Vagina (tissue), 2 donors: Measurements from ENCODE around the gene MAP1LC3B2. TPM values are rescaled to one million over a fixed set of nuclear protein-coding genes. Genes with fewer than 3 reads are reported as not detected.
A peak's percentile ranks its signal among the peaks of the same experiment; 100 is the strongest.

Experiments used
- DNase-seq, 2 donors: peaks; one replicate each; pipeline ENCODE4 v3.0.0-alpha.2; 2017; ENCODE audit errors: extremely low spot score in 2 of 2
- H3K27ac ChIP-seq: fragments of 200-600 bp; sonication (generic); one replicate; pipeline ENCODE4 v1.5.1; 2019
- H3K27me3 ChIP-seq: fragments of 200-600 bp; sonication (generic); one replicate; pipeline ENCODE4 v1.5.1; 2019
- H3K36me3 ChIP-seq, 2 donors: fragments of 200-600 bp; sonication (generic); one replicate each; pipeline ENCODE4 v1.5.1; 2017 to 2019
- H3K4me1 ChIP-seq: fragments of 200-600 bp; sonication (generic); one replicate; pipeline ENCODE4 v1.5.1; 2019
- H3K4me3 ChIP-seq, 2 donors: fragments of 200-600 bp; sonication (generic); 1 replicate in 1 of 2; 2 replicates in 1 of 2; pipeline ENCODE4 v1.5.1; 2016 to 2019
- H3K9me3 ChIP-seq: fragments of 200-600 bp; sonication (generic); one replicate; pipeline ENCODE4 v1.5.1; 2019
- POLR2A ChIP-seq, 2 donors: fragments of 450-650 bp; IDR thresholded peaks; one replicate each; pipeline ENCODE4 v1.6.1; 2017; ENCODE audit warnings: antibody characterized with exemption in 2 of 2, mild to moderate bottlenecking in 2 of 2, moderate library complexity in 2 of 2
- POLR2AphosphoS5 ChIP-seq, 2 donors: sonication (generic); formaldehyde crosslinking; IDR thresholded peaks; one replicate each; pipeline ENCODE4 v1.9.0; 2017; ENCODE audit warnings: antibody characterized with exemption in 2 of 2, mild to moderate bottlenecking in 2 of 2, low read depth in 1 of 2; ENCODE audit not compliant: insufficient read depth in 1 of 2
- intact Hi-C: fragments of 100-400 bp; cut with DNase I; formaldehyde crosslinking; loops from one replicate; pipeline ENCODE4 v1.15.1; 2023
- total RNA-seq: library from RNA; depleted of rRNA; stranded (reverse); fragments of >200 nt; gene quantifications from one replicate; pipeline ENCODE4 v1.2.3, GENCODE V29; 2016
- TF ChIP-seq, protein P1 (sequence below), 3 experiments: fragments of 450-650 bp in 2 of 3; fragments of 200-600 bp in 1 of 3; sonication (generic) in 1 of 3; IDR thresholded peaks; one replicate each; pipeline ENCODE4 v1.5.1; 2017 to 2019; ENCODE audit warnings: antibody characterized with exemption in 3 of 3, mild to moderate bottlenecking in 2 of 3, moderate library complexity in 2 of 3

MAP1LC3B2 gene
- total RNA-seq, 1 donor from 2014 or later: not detected

DNA sequence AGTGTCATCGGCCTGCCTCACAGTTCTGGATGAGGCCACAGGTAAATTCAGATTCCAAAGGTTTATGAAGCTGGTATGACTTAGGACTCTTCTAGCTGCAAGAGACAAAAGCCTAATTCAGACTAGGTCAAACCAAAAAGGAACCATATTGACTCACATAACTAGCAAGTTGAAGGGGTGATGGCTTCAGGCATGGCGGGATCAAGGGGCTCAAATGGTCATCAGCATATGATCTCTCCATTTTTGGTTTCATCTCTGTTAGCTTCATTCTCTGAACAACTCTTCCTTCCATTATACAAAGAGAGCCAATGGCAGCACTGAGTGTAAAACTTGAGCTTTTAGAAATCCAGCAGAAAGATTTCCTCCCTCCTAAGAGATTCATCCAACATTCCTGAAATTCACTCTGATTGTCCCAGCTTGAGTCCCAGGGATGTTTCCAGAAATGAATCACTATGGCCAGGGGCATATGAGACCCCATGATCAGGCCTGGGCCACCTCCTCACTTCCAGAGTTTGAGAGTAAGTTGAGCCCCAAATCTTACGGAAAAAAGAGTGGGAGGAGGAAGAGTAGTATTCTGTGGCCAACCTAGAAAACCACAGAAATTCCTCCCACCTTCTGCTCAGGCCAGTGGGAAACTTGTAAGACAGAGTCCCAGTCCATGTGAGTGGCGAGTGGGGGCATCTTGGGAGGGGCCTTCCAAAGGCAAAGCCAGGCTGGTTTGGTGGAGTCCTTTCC lies 2.0 kb upstream of the MAP1LC3B2 start:
- H3K4me3 ChIP-seq: no peak overlapping the region

DNA sequence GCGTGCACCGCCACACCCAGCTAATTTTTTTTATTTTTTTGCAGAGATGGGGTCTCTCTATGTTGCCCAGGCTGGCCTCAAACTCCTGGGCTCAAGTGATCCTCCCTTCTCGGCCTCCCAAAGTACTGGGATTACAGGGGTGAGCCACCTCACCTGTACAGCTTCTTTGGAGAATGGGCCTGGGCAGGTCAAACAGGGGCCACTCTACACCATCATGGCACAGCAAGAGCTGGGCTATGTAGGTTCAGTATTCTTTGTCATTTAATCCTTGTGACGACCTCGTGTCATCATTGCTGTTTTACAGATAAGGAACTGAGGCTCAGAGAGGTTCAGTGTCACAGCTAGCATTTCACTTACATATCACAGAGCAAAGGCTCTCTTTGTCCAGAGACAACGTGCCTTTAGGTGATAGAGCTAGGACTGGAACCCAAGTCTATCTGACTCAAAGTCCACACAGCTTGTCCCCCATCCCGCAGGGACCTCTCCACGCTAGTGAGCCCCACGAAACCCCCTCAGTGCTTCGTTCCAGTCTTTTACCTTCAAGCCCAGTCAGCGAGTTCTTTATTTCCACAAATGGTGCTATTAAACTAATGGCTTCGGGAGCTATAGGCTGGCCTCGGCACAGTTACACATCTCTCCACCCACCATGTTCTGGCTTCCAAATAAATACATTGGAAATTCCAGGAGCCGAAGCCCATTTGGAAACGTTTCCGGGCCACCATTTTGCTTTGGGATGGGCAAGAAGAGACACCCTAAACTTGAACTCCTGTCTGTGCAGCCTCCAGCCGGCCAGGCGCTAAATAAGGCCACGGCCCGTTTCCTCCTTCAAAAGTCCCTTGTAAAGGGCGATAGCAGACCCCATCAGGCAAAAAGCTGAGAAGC lies 660 bp upstream of the MAP1LC3B2 start:
- peak in 1 of 2 donors; percentile 76 for DNase-seq
- Histone ChIP-seq H3K4me1 (peaks cover 15% of the 10 kb centered on the region), H3K9me3 (no peaks in the 10 kb centered on the region), H3K27ac (peak overlapping the region; percentile 72), H3K36me3 (no peaks in the 10 kb centered on the region), H3K27me3 (no peaks in the 10 kb centered on the region), H3K4me3 (no peak overlapping the region)
- intact Hi-C loops: no loop called here
- TF ChIP-seq POLR2A (IDR thresholded peaks at IDR 0.05): no peak
- TF ChIP-seq, protein P1, sequence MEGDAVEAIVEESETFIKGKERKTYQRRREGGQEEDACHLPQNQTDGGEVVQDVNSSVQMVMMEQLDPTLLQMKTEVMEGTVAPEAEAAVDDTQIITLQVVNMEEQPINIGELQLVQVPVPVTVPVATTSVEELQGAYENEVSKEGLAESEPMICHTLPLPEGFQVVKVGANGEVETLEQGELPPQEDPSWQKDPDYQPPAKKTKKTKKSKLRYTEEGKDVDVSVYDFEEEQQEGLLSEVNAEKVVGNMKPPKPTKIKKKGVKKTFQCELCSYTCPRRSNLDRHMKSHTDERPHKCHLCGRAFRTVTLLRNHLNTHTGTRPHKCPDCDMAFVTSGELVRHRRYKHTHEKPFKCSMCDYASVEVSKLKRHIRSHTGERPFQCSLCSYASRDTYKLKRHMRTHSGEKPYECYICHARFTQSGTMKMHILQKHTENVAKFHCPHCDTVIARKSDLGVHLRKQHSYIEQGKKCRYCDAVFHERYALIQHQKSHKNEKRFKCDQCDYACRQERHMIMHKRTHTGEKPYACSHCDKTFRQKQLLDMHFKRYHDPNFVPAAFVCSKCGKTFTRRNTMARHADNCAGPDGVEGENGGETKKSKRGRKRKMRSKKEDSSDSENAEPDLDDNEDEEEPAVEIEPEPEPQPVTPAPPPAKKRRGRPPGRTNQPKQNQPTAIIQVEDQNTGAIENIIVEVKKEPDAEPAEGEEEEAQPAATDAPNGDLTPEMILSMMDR (IDR thresholded peaks at IDR 0.05): no peak

More for the DNA sequence above, 2.0 kb upstream of the MAP1LC3B2 start:
- H3K36me3 ChIP-seq: no peaks in the 10 kb centered on the region
- no peaks in the 10 kb centered on the region for H3K27me3 ChIP-seq
- H3K4me1 ChIP-seq: peaks cover 15% of the 10 kb centered on the region
- DNase-seq: no peak
- intact Hi-C loops: no loop called here
- TF ChIP-seq, protein P1 (IDR thresholded peaks at IDR 0.05): no peak
- TF ChIP-seq POLR2A (IDR thresholded peaks at IDR 0.05) (no peak), POLR2AphosphoS5 (IDR thresholded peaks at IDR 0.05; ENCODE audit: insufficient read depth in 1 of 2, low read depth in 1 of 2) (no peak)
- no peak overlapping the region for H3K27ac ChIP-seq
- H3K9me3 ChIP-seq: no peaks in the 10 kb centered on the region

DNA sequence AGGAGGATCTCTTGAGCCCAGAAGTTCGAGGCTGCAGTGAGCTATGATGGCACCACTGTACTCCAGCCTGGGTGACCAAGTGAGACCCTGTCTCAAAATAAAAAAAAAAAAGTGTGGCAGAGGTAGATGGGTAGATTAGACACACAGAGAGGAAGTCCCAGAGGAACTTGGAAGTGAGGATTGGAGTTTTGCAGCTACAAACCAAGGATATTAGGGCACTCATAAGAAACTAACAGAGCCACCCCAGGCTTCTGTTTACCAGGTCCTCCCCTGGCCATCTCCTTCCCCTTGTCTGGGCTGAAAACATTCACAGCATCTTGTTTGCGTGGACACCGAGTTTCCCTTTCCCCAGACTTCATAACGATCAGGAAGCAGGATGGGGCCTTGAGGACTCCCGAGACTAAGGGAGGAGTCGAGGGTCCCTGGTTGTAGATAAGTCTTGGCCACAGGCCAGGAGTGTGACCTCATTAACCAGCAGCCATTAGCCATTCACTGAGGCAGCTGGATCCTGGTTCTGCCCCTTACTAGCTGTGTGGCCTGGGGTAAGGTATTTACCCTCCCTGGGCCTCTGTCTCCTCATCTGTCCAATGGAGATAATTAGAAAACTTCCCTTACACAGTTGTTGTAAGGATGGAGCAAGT lies 2.1 kb downstream of the MAP1LC3B2 start:
- H3K27me3 ChIP-seq: no peaks in the 10 kb centered on the region
- H3K9me3 ChIP-seq: no peaks in the 10 kb centered on the region
- no peaks in the 10 kb centered on the region for H3K36me3 ChIP-seq
- no peak overlapping the region for H3K27ac ChIP-seq
- TF ChIP-seq POLR2A (IDR thresholded peaks at IDR 0.05) (no peak), POLR2AphosphoS5 (IDR thresholded peaks at IDR 0.05; ENCODE audit: insufficient read depth in 1 of 2, low read depth in 1 of 2) (no peak)
- TF ChIP-seq, protein P1 (IDR thresholded peaks at IDR 0.05): no peak
- DNase-seq: no peak
- H3K4me3 ChIP-seq: no peak overlapping the region
- intact Hi-C loops: loop anchor here (5.0 kb wide), 1 partner anchor 629 kb away; no protein-coding TSS in a partner anchor
- H3K4me1 ChIP-seq: peaks cover 26% of the 10 kb centered on the region

DNA sequence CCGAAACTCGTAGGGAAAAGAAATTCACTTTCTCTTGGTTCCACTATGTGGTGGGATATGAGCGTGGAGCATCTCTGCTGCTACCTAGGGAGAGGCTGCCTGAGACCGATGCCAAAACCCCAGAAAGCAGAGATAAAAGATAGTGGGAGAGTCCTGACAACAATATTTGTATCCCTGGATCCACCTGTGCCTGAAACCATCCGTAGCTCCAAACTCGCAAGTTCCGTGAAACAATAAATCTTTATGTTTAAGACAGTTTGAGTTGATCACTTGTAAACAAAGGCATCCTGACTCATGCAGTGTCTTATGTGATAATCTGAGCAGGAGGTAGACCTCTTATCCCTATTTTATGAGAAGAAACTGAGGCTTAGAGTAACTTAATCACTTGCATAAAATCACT lies 2.9 kb downstream of the MAP1LC3B2 start:
- no peaks in the 10 kb centered on the region for H3K9me3 ChIP-seq
- H3K36me3 ChIP-seq: no peaks in the 10 kb centered on the region
- no peak for TF ChIP-seq POLR2AphosphoS5 (IDR thresholded peaks at IDR 0.05; ENCODE audit: insufficient read depth in 1 of 2, low read depth in 1 of 2)
- TF ChIP-seq, protein P1 (IDR thresholded peaks at IDR 0.05): no peak
- no peak for TF ChIP-seq POLR2A (IDR thresholded peaks at IDR 0.05)
- intact Hi-C loops: loop anchor here (5.0 kb wide), 1 partner anchor 630 kb away; no protein-coding TSS in a partner anchor
- no peak overlapping the region for H3K4me3 ChIP-seq
- H3K27ac ChIP-seq: no peak overlapping the region
- H3K27me3 ChIP-seq: no peaks in the 10 kb centered on the region
- DNase-seq: no peak
- H3K4me1 ChIP-seq: peaks cover 26% of the 10 kb centered on the region
